Measurements from ENCODE around the gene MTX2.
"Not testable (repeated sequence)": the region's sequence is repeated elsewhere in the genome, so short reads cannot be mapped to it uniquely, and the experiment has no call there.

MTX2 gene

GRCh38 chr2:176285321-176285720 lies 16.1 kb downstream of the MTX2 start:
- no peak for DNase-seq (ENCODE audit: low read depth, low spot score)

- DNase-seq (ENCODE audit: low read depth, low spot score) = no peak
Observed at GRCh38 chr2:176291335-176291734, 22.1 kb downstream of the MTX2 start.

- no peak for DNase-seq (ENCODE audit: low read depth, low spot score)
Observed at GRCh38 chr2:176291809-176292283, 22.6 kb downstream of the MTX2 start.

GRCh38 chr2:176292608-176293007 lies 23.4 kb downstream of the MTX2 start:
- DNase-seq (ENCODE audit: low read depth, low spot score) = no peak

- DNase-seq (ENCODE audit: low read depth, low spot score) = no peak
Observed at GRCh38 chr2:176293334-176293733, 24.1 kb downstream of the MTX2 start.

GRCh38 chr2:176297067-176297466 lies 27.8 kb downstream of the MTX2 start:
- DNase-seq (ENCODE audit: low read depth, low spot score) = no peak

- DNase-seq (ENCODE audit: low read depth, low spot score) = no peak
Observed at GRCh38 chr2:176297737-176298136, 28.5 kb downstream of the MTX2 start.

GRCh38 chr2:176306020-176306419 lies 36.8 kb downstream of the MTX2 start:
- DNase-seq (ENCODE audit: low read depth, low spot score) = not testable (repeated sequence)

GRCh38 chr2:176317199-176317598 lies 48.0 kb downstream of the MTX2 start:
- DNase-seq (ENCODE audit: low read depth, low spot score) = no peak

- no peak for DNase-seq (ENCODE audit: low read depth, low spot score)
Observed at GRCh38 chr2:176317623-176318065, 48.4 kb downstream of the MTX2 start.

GRCh38 chr2:176321916-176322315 lies 52.7 kb downstream of the MTX2 start:
- no peak for DNase-seq (ENCODE audit: low read depth, low spot score)

GRCh38 chr2:176324862-176325261 lies 55.6 kb downstream of the MTX2 start:
- DNase-seq (ENCODE audit: low read depth, low spot score) = no peak

- DNase-seq (ENCODE audit: low read depth, low spot score) = no peak
Observed at GRCh38 chr2:176325732-176326131, 56.5 kb downstream of the MTX2 start.

GRCh38 chr2:176328149-176328548 lies 58.9 kb downstream of the MTX2 start:
- DNase-seq (ENCODE audit: low read depth, low spot score) = no peak

- DNase-seq (ENCODE audit: low read depth, low spot score) = no peak
Observed at GRCh38 chr2:176330612-176331011, 61.4 kb downstream of the MTX2 start.

GRCh38 chr2:176331646-176332045 lies 62.4 kb downstream of the MTX2 start:
- DNase-seq (ENCODE audit: low read depth, low spot score) = no peak

- no peak for DNase-seq (ENCODE audit: low read depth, low spot score)
Observed at GRCh38 chr2:176334729-176335128, 65.5 kb downstream of the MTX2 start.

- DNase-seq (ENCODE audit: low read depth, low spot score) = no peak
Observed at GRCh38 chr2:176338395-176338794, 69.2 kb downstream of the MTX2 start.

- DNase-seq (ENCODE audit: low read depth, low spot score) = no peak
Observed at GRCh38 chr2:176339208-176339607, 70.0 kb downstream of the MTX2 start.

GRCh38 chr2:176356251-176356650 lies 87.0 kb downstream of the MTX2 start:
- no peak for DNase-seq (ENCODE audit: low read depth, low spot score)

- DNase-seq (ENCODE audit: low read depth, low spot score) = no peak
Observed at GRCh38 chr2:176364273-176364977, 95.2 kb downstream of the MTX2 start.

- no peak for DNase-seq (ENCODE audit: low read depth, low spot score)
Observed at GRCh38 chr2:176368349-176368748, 99.1 kb downstream of the MTX2 start.

- DNase-seq (ENCODE audit: low read depth, low spot score) = no peak
Observed at GRCh38 chr2:176370467-176371171, 101.4 kb downstream of the MTX2 start.
